H1 (cell line): ENCODE measurements around the gene RNPS1. TPM values are rescaled to one million over a fixed set of nuclear protein-coding genes. Genes with fewer than 3 reads are reported as not detected.

Experiments used
- CTCF ChIA-PET: fragments of 300-600 bp; sonication (Branson Sonifier 250); formaldehyde crosslinking; loops from one replicate; lab custom pipeline; 2021; ENCODE audit not compliant: partially characterized antibody; lab: Charles Lee
- POLR2A ChIA-PET: fragments of 300-600 bp; sonication (Branson Sonifier 250); formaldehyde crosslinking; loops from one replicate; lab custom pipeline; 2021; ENCODE audit warnings: inconsistent platforms; ENCODE audit not compliant: partially characterized antibody; lab: Charles Lee
- DNase-seq, 2 experiments: peaks; one replicate each; pipeline versions ENCODE4 v3.0.0 to v3.0.0-alpha.2; 2010 to 2022; ENCODE audit warnings: low spot score in 2 of 2, low read depth in 1 of 2, mixed read lengths in 1 of 2
- FAIRE-seq: peaks from 2 replicates; lab custom pipeline; 2011; peaks lifted over from hg19 to GRCh38; lab: Jason Lieb, UNC
- H2AFZ ChIP-seq: 2 replicates; pipeline ENCODE4 v1.8.1; 2012; ENCODE audit warnings: low read length, inconsistent platforms
- H2AK5ac ChIP-seq: 2 replicates; pipeline ENCODE4 v1.6.1; 2013; ENCODE audit warnings: low read depth, low read length
- H2BK120ac ChIP-seq: replicated peaks from 2 replicates; pipeline ENCODE3; 2013; ENCODE audit warnings: low read depth, low read length, inconsistent platforms
- H2BK12ac ChIP-seq: 2 replicates; pipeline ENCODE4 v1.6.1; 2013; ENCODE audit warnings: low read depth, low read length
- H2BK15ac ChIP-seq: 2 replicates; pipeline ENCODE4 v1.6.1; 2013; ENCODE audit warnings: low read length
- H2BK20ac ChIP-seq: 2 replicates; pipeline ENCODE4 v1.6.1; 2013; ENCODE audit warnings: low read length
- H2BK5ac ChIP-seq: 2 replicates; pipeline ENCODE4 v1.6.1; 2013; ENCODE audit warnings: low read depth, low read length
- H3K14ac ChIP-seq: 2 replicates; pipeline ENCODE4 v1.6.1; 2013; ENCODE audit warnings: inconsistent platforms; ENCODE audit not compliant: insufficient read length
- H3K18ac ChIP-seq: 2 replicates; pipeline ENCODE4 v1.6.1; 2013; ENCODE audit warnings: low read length; ENCODE audit errors: extremely low read depth
- H3K23ac ChIP-seq: 2 replicates; pipeline ENCODE4 v1.6.1; 2013; ENCODE audit warnings: inconsistent platforms; ENCODE audit not compliant: insufficient read length
- H3K23me2 ChIP-seq: 2 replicates; pipeline ENCODE4 v1.6.1; 2013; ENCODE audit warnings: low read depth, low read length
- H3K27ac ChIP-seq: 2 replicates; pipeline ENCODE4 v1.6.1; 2011; ENCODE audit warnings: low read depth, low read length, inconsistent platforms
- H3K27me3 ChIP-seq, 4 experiments: replicated peaks in 1 of 4; 1 replicate in 1 of 4; 2 replicates in 3 of 4; pipeline versions ENCODE4 v1.6.1 to v1.8.1; 2011 to 2013; ENCODE audit warnings: low read length in 3 of 4, mild to moderate bottlenecking in 3 of 4, inconsistent platforms in 2 of 4, mixed read lengths in 2 of 4, moderate library complexity in 1 of 4; ENCODE audit not compliant: control insufficient read depth in 3 of 4, insufficient read depth in 3 of 4; ENCODE audit errors: extremely low read depth in 1 of 4
- H3K36me3 ChIP-seq, 4 experiments: 2 replicates each; pipeline versions ENCODE4 v1.6.1 to v1.8.1; 2011 to 2013; ENCODE audit warnings: mild to moderate bottlenecking in 4 of 4, low read length in 3 of 4, moderate library complexity in 2 of 4, control low read depth in 1 of 4, inconsistent platforms in 1 of 4; ENCODE audit not compliant: insufficient read depth in 4 of 4, control insufficient read depth in 2 of 4
- H3K4ac ChIP-seq: replicated peaks from 2 replicates; pipeline ENCODE3; 2013; ENCODE audit warnings: low read length, low read depth, mixed read lengths, inconsistent platforms; ENCODE audit not compliant: insufficient read length
- H3K4me1 ChIP-seq, 4 experiments: replicated peaks in 1 of 4; 1 replicate in 1 of 4; 2 replicates in 3 of 4; pipeline versions ENCODE4 v1.6.1 to v1.8.1; 2011 to 2013; ENCODE audit warnings: low read length in 3 of 4, inconsistent platforms in 2 of 4, mixed read lengths in 1 of 4; ENCODE audit not compliant: insufficient read depth in 4 of 4, control insufficient read depth in 3 of 4
- H3K4me2 ChIP-seq, 2 experiments: 2 replicates each; pipeline versions ENCODE4 v1.6.1 to v1.8.1; 2011 to 2013; ENCODE audit warnings: low read depth in 2 of 2, low read length in 2 of 2, control low read depth in 1 of 2, inconsistent platforms in 1 of 2, mild to moderate bottlenecking in 1 of 2; ENCODE audit not compliant: insufficient read depth in 1 of 2
- H3K4me3 ChIP-seq, 4 experiments: fragments of 200-600, 300-600 bp in 1 of 4; sonication (generic), shearing (Covaris generic), sonication (Bioruptor Twin) in 1 of 4; 2 replicates each; pipeline versions ENCODE4 v1.5.1 to v1.8.1; 2011 to 2016; ENCODE audit warnings: low read length in 4 of 4, low read depth in 3 of 4, control low read depth in 2 of 4, inconsistent platforms in 2 of 4, mild to moderate bottlenecking in 2 of 4, mixed read lengths in 1 of 4, moderate library complexity in 1 of 4; ENCODE audit not compliant: insufficient read depth in 2 of 4; ENCODE audit errors: extremely low read depth in 1 of 4
- H3K56ac ChIP-seq: replicated peaks from 2 replicates; pipeline ENCODE3; 2013; ENCODE audit warnings: low read depth, mild to moderate bottlenecking, mixed read lengths, low read length, inconsistent platforms; ENCODE audit not compliant: insufficient read length
- H3K79me1 ChIP-seq: 2 replicates; pipeline ENCODE4 v1.6.1; 2013; ENCODE audit warnings: low read depth, low read length, control low read depth
- H3K79me2 ChIP-seq, 2 experiments: 2 replicates each; pipeline versions ENCODE4 v1.6.1 to v1.8.1; 2012 to 2013; ENCODE audit warnings: low read length in 2 of 2, mild to moderate bottlenecking in 2 of 2, inconsistent platforms in 1 of 2; ENCODE audit not compliant: insufficient read depth in 2 of 2, control insufficient read depth in 1 of 2
- H3K9ac ChIP-seq, 4 experiments: replicated peaks in 1 of 4; 1 replicate in 1 of 4; 2 replicates in 3 of 4; pipeline versions ENCODE4 v1.6.1 to v1.8.1; 2011 to 2013; ENCODE audit warnings: low read depth in 3 of 4, low read length in 3 of 4, control low read depth in 2 of 4, mild to moderate bottlenecking in 2 of 4, moderate library complexity in 2 of 4, inconsistent platforms in 1 of 4; ENCODE audit errors: extremely low read depth in 1 of 4
- H3K9me3 ChIP-seq, 2 experiments: 2 replicates each; pipeline versions ENCODE4 v1.6.1 to v1.8.1; 2012 to 2013; ENCODE audit warnings: mild to moderate bottlenecking in 2 of 2, moderate library complexity in 2 of 2, control low read depth in 1 of 2, inconsistent platforms in 1 of 2, low read depth in 1 of 2, low read length in 1 of 2, mixed read lengths in 1 of 2; ENCODE audit not compliant: insufficient read depth in 2 of 2
- H4K20me1 ChIP-seq, 2 experiments: replicated peaks in 1 of 2; 2 replicates each; pipeline versions ENCODE3 to v1.8.1; 2011 to 2013; ENCODE audit warnings: inconsistent platforms in 2 of 2, low read length in 2 of 2, mild to moderate bottlenecking in 1 of 2; ENCODE audit not compliant: insufficient read depth in 2 of 2, control insufficient read depth in 1 of 2
- H4K5ac ChIP-seq: 2 replicates; pipeline ENCODE4 v1.6.1; 2013; ENCODE audit warnings: low read length, low read depth, mixed read lengths, inconsistent platforms; ENCODE audit not compliant: insufficient read length
- H4K8ac ChIP-seq: 2 replicates; pipeline ENCODE4 v1.8.0; 2013; ENCODE audit warnings: mild to moderate bottlenecking, moderate library complexity, low read length, inconsistent platforms; ENCODE audit not compliant: insufficient read depth; ENCODE audit errors: extremely low read depth
- H4K91ac ChIP-seq: replicated peaks from 2 replicates; pipeline ENCODE3; 2013; ENCODE audit warnings: low read length, mixed read lengths, inconsistent platforms; ENCODE audit not compliant: insufficient read length
- CBX5 ChIP-seq: fragments of 300-800, 300-1000 bp; sonication (generic); IDR thresholded peaks from 2 replicates; pipeline ENCODE4 v1.7.1; 2016; ENCODE audit warnings: antibody characterized with exemption, low read length, low read depth
- EZH2 ChIP-seq: fragments of 200-600 bp; sonication (generic); IDR thresholded peaks from 2 replicates; pipeline ENCODE4 v1.7.1; 2012; ENCODE audit warnings: low read depth, mild to moderate bottlenecking, moderate library complexity, low read length, inconsistent platforms; ENCODE audit not compliant: severe bottlenecking
- MAFK ChIP-seq: IDR thresholded peaks from 2 replicates; pipeline ENCODE4 v1.6.1; 2012; ENCODE audit warnings: low read depth, mild to moderate bottlenecking, improper control_type of control experiment, low read length
- NANOG ChIP-seq: IDR thresholded peaks from 2 replicates; pipeline ENCODE4 v1.6.1; 2011; ENCODE audit warnings: low read length, low read depth, mild to moderate bottlenecking, inconsistent platforms; ENCODE audit not compliant: insufficient read depth, poor library complexity, severe bottlenecking
- POU5F1 ChIP-seq: IDR thresholded peaks from 2 replicates; pipeline ENCODE4 v1.6.1; 2011; ENCODE audit warnings: low read depth, mild to moderate bottlenecking, low read length, moderate library complexity
- RXRA ChIP-seq: IDR thresholded peaks from 2 replicates; pipeline ENCODE4 v1.6.1; 2011; ENCODE audit warnings: low read depth, mild to moderate bottlenecking, low read length, moderate library complexity; ENCODE audit not compliant: insufficient read depth
- SRF ChIP-seq: IDR thresholded peaks from 2 replicates; pipeline ENCODE4 v1.6.1; 2011; ENCODE audit warnings: mild to moderate bottlenecking, low read depth, low read length, moderate library complexity
- TCF12 ChIP-seq: IDR thresholded peaks from 2 replicates; pipeline ENCODE4 v1.6.1; 2011; ENCODE audit warnings: low read depth, mild to moderate bottlenecking, low read length
- USF2 ChIP-seq: IDR thresholded peaks from 2 replicates; pipeline ENCODE4 v1.6.1; 2011; ENCODE audit warnings: low read length, improper control_type of control experiment
- WGBS, 2 experiments: shearing (Covaris generic) in 1 of 2; methylation state at CpG; one replicate each; pipeline versions ENCODE4 v1.1.6 to v1.1.7; 2013 to 2015; ENCODE audit warnings: low lambda C conversion rate in 2 of 2, mixed read lengths in 2 of 2, inconsistent platforms in 1 of 2, low coverage in 1 of 2, missing lambda C conversion rate in 1 of 2; ENCODE audit not compliant: insufficient replicate concordance in 2 of 2, insufficient coverage in 1 of 2, insufficient read length in 1 of 2; ENCODE audit errors: extremely low coverage in 1 of 2, missing lambda C conversion rate in 1 of 2; 5-methylcytosine and 5-hydroxymethylcytosine counted together
- polyA plus RNA-seq, 7 experiments: library from polyadenylated mRNA; depleted of rRNA in 3 of 7; stranded (reverse) in 5 of 7; unstranded in 2 of 7; fragments of >200 nt in 5 of 7; fragments of 200-250 nt in 2 of 7; gene quantifications; 1 replicate in 5 of 7; 2 replicates in 1 of 7; 4 replicates in 1 of 7; pipeline versions ENCODE4 v1.2.1 to v1.2.3, GENCODE V29; 2011 to 2013; ENCODE audit warnings: missing spikeins in 2 of 7, mixed read lengths in 2 of 7
- total RNA-seq: library from RNA; stranded (reverse); fragmentation: NEBNext Ultra II Directional; extraction: Animal tissue kit (Norgen Biotek cat#: 25700); gene quantifications from 2 replicates; pipeline ENCODE4 v1.2.1, GENCODE V29; 2021

RNPS1 gene
- total and polyA plus RNA-seq, 2 of the 8 experiments (the other 6 are each of a cell fraction or from before 2014, with no cell fraction given), result 330 to 350 TPM

GRCh38 chr16:2232094-2232990 lies 35.6 kb downstream of the RNPS1 start:
- Histone ChIP-seq H3K79me2 (peaks cover 0 to 4% of the 10 kb centered on the region in 2 experiments; a peak in 1 of 4 replicates), H2BK15ac (no peak overlapping the region), H4K20me1 (peaks cover 5 to 18% of the 10 kb centered on the region in 2 experiments), H2BK12ac (no peak overlapping the region), H3K4me3 (no peak overlapping the region), H3K4me2 (no peak overlapping the region), H3K14ac (no peak overlapping the region), H3K36me3 (peaks cover 3 to 55% (median 6%) of the 10 kb centered on the region in 4 experiments; a peak in 5 of 8 replicates), H2AFZ (no peak overlapping the region), H3K23ac (no peak overlapping the region), H2AK5ac (no peak overlapping the region), H3K27me3 (peaks cover 4 to 10% (median 8%) of the 10 kb centered on the region in 4 experiments; a peak in 6 of 7 replicates), H3K79me1 (no peaks in the 10 kb centered on the region), H3K18ac (no peak overlapping the region), H4K91ac (no peak overlapping the region), H2BK5ac (no peak overlapping the region), H3K23me2 (peaks cover 10% of the 10 kb centered on the region; the same call in 1 of the 2 replicates), H3K9ac (no peak overlapping the region; a peak in 1 of 7 replicates), H3K9me3 (no peaks in the 10 kb centered on the region), H4K8ac (no peak overlapping the region), H3K4me1 (peaks cover 0 to 7% (median 4%) of the 10 kb centered on the region in 4 experiments; a peak in 5 of 7 replicates), H3K56ac (no peak overlapping the region), H3K27ac (no peak overlapping the region), H4K5ac (no peak overlapping the region), H2BK20ac (no peak overlapping the region), H2BK120ac (no peak overlapping the region), H3K4ac (no peak overlapping the region)
- CTCF ChIA-PET, result interaction anchor here (1.4 to 2.5 kb wide), 2 partner anchors 15 to 37 kb away, joined by 5 to 7 read pairs; no protein-coding TSS in a partner anchor
- DNase-seq (no peak), FAIRE-seq (no peak)
- POLR2A ChIA-PET, result interaction anchor here (1.0 to 3.1 kb wide), 10 partner anchors 7 to 77 kb away, joined by 3 to 14 read pairs (median 4); partner anchors contain the start of genes E4F1, ECI1, PGP and TRAF7
- 92% methylated on average over 38 of the region's 41 CpGs; no CpG with 5 or more reads in 1 of the 2 experiments for WGBS, 2 experiments
- TF ChIP-seq RXRA, result no peak
- TF ChIP-seq TCF12, result no peak
- TF ChIP-seq CBX5, result no peak
- TF ChIP-seq EZH2, result no peak
- no peak for TF ChIP-seq POU5F1
- no peak for TF ChIP-seq SRF
- TF ChIP-seq MAFK, result no peak
- no peak for TF ChIP-seq NANOG
- TF ChIP-seq USF2, result no peak
